ENCODE results near the gene ALX1.

ALX1 gene

DNA sequence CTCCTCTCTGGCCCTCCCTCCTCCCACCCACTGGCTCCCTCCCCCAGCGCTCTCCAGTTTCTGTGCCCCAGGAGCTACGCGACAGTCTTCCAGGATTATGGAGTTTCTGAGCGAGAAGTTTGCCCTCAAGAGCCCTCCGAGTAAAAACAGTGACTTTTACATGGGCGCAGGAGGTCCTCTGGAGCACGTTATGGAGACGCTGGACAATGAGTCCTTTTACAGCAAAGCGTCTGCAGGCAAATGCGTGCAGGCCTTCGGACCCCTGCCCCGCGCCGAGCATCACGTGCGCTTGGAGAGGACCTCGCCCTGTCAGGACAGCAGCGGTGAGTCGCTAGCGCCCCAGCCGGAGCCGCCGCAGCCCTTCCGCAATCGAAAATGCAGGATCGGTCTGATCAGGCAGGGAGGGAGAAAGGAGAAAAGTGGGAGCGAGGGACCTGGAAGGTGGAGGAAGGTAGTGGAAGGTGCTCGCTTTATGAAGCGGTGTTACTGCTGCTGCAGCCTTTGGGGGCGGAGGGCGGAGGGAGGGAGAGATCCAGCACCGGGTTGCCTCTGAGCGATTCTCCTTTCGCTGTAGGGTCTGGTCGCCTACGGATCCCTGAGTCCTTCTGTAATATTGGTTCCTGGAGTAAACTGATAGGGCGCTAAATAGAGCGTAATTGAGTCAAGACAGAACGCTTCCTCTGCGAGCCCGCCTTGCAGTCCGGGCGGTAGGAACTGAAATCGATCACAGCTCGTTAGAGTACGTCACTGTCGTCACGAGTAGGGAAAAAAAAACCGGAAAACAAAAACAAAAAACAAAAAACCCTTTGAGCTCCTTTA is at the start of gene ALX1:
Gene ALX1 (plus strand): TSS at position 56 of the 819 bp plus-strand sequence. CDS start 42 bp downstream, at position 98.
- no peak for DNase-seq

DNA sequence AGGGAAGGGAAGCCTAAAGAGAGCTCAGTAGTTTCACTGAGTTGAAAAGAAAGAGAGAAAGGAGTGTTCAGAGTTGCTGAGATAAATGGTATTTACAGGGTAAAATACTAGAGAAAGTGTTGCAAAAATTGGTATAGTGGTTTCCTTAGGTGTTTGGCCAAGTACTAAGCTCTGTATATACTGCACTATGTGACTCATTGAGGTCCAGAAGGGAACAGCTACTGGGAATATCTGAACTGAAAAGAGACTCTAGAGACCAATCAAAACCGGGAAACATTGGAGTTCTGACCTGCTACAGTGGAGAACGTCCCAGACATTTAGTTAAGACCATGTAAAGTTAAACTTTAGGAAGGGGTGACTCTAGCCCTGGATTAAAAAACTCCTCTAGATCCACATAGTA is 42.7 kb upstream of the ALX1 start:
- no peak for DNase-seq

DNA sequence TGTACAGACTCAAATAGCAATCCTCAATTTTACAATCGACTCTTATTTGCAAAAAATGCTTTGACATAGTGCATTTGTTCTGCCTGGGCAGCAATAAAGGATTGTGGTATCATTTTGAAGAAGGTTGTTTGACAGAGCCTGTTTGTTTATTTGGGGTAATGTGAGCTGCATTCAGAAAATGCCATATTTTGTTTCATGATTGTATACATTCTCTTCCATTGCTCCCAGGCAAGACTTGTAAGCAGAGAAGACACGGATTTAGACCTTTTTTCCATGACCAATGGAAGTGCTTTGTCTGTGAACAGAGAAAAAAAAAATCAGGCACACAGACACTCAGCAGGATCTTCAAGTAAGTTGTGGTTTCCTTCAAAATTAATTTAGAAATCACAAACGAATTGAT is 35.5 kb upstream of the ALX1 start:
- no peak for DNase-seq

DNA sequence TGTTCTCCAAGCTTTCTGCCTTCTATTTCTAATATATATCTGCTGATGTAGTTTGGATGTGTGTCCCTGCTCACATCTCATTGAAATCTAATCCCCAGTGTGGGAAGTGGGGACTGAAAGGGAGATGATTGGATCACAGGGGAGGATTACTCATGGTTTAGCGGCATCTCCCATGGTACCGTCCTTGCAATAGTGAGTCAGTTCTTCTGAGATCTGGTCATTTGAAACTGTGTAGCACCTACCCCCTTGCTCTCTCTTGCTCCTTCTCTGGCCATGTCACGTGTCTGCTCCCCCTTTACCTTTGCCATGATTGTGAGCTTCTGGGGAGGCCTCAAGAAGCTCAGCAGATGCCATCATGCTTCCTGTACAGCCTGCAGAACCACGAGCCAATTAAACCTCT is 26.2 kb upstream of the ALX1 start:
- no peak for DNase-seq

DNA sequence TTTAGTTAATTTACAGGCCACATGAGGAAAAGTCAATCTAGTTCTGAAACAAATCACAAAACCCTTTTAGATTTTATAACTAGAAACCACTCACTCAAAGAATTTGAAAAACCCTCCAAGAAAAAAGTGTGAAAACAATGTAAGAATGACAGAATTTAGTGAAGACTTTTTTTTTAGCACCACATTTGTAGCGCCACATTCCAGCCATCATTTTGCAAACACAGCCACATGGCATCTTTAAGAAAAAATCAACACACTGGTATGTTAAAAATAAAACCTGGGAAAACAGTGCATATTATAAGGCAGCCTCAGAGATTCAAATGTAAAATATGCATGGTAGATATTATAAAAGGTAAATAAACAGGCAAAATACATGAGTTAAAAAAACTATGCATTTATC is 22.3 kb upstream of the ALX1 start:
- no peak for DNase-seq

DNA sequence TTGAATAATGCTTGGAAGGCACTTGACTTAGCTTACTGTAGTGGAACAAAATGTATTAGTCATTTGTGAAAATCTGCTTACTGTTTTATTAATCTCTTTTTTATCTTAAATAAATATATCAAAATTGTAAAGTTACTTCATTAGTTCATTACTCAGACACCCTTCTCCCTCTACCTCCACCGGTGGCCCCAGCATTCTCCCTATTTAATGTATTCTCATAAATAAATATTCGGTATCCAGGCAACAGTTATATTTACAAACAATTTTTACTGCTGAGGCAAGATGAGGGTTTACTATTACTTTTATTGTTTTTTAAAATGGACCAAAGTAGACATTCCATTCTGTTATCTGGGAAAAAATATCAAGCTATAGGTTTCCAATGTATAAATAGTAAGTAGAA is 19.6 kb upstream of the ALX1 start:
- DNase-seq = no peak

DNA sequence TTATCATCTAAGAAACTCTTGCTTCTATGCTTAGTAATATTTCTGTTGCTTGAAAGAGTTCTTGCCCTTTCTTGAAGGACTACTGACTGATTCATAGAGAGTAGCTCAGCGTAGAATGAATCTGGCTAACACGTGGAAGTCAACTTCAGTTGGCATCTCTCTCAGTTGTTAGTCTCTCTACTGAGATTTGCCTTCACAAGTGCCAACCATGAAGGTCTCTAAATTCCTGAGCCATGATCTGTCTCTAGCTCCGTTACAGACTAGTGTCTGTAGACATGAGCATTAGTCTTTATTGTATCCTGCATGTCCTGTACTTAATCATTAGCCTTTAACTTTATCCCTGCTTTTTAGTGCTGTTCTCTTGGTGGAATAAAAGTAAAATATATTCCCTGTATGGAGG is 19.1 kb upstream of the ALX1 start:
- no peak for DNase-seq

DNA sequence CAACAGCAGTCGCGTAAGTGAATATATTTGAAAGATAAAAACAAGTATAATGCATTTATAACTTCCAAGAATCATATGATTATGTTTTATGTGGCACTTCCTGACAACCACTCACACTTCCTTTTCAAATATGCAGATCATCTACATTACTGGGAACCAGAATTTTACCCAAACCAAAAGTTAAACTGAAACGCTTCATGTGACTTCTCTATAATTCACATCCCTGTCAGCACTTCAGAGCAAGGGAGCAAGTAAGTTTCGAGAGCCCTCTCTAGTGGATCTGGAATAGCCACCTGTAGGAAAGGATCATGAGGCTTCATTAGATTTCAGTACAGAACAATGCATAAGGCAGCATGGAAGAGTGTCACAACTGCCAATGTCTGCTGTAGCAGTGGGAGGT is 13.7 kb upstream of the ALX1 start:
- peak; percentile 31 for DNase-seq

DNA sequence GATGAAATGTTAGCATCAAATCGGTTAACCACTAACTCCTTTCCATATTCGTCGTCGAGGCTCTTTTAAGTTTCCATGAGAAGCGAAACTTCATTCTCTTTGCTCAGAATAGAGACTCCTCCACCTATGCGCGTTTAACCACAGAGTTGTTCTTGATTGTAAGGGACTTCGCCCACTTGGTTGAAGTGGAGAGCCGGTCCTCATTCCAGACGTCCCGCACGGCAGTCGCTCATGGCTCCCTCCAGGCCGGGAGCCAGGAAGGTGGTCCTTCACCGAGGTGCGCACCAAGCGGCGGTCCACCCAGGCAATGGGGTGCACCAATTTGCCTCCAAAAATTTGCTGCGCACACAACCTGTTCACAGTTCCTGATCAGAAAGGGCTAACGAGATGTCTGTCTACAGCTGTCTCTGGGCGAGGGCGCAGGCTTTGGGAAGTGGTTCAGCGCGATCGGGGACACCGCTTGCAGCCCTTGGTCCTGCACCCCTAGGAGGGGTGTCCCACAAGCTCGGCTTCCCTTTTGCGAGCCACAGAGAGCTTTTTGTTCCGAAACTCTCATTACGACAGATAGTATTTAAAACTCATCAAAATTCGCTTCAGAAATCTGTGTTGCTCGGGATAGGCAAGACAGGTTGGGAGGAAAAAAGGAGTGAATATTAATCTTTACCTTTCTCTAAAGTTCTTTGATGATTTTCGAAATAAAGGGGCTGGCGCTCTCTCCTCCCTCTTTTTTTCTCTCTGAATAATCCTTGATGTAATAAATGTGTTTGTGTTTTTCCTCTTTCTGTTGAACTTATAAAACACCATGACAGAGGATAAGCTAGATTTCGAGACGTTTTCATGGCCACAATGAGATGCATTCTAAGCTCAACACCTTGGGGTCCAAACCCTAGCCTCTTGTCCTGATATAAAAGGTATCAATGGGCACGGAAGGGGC is 6.4 kb upstream of the ALX1 start:
- DNase-seq = no peak

DNA sequence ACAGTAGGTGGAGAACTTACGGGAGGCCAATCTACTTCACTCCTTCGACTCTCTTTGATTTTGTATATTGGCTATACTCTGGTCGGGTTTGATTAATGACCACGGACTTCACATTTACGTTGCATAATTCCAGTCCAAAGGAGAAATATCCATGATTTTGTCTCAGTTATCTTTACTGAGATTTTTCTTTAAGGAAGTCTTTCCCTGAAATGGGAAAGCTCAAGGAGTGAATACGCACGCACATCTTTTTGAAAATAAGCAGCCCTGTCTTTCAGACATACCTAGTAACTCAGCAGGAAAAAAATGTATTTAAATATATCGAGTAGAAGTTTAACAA is 5.7 kb upstream of the ALX1 start:
- DNase-seq = no peak

DNA sequence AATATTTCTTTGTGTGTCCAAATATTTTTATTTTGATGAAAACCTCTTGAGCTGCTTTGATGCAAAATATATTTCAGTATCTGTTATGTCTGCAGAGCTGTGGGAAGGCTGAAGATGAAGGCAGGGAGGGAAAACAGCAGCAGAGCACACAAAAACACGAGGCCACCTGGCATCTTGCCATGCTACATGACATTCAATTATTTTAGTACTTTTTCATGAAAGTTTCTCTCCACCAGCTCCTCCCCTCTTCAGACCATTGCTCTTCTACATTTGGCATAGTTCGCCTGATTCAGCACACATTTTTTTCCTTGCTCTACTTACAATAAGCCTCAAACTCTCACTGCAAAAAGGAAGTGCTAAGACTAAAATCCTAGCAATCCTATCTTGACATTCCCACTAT is 4.6 kb upstream of the ALX1 start:
- DNase-seq = no peak

DNA sequence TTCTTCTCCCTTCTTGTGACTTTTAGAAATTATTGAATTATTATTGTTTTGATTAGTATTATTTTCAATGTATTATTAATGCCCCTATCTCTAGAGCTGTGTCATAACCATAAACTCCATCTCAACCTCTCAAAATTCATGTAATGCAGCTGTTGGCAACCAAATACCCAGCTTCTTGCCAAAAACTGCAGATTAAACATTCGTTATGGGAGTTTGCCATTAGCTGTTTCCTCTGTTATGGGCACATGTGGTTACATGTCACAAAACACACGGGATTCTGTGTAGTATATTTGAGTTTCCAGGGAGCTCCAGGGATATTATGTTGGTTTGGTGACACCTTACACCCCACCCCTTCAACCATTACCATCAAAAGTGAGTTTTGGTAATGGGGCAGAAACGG is 2.8 kb upstream of the ALX1 start:
- DNase-seq = no peak

DNA sequence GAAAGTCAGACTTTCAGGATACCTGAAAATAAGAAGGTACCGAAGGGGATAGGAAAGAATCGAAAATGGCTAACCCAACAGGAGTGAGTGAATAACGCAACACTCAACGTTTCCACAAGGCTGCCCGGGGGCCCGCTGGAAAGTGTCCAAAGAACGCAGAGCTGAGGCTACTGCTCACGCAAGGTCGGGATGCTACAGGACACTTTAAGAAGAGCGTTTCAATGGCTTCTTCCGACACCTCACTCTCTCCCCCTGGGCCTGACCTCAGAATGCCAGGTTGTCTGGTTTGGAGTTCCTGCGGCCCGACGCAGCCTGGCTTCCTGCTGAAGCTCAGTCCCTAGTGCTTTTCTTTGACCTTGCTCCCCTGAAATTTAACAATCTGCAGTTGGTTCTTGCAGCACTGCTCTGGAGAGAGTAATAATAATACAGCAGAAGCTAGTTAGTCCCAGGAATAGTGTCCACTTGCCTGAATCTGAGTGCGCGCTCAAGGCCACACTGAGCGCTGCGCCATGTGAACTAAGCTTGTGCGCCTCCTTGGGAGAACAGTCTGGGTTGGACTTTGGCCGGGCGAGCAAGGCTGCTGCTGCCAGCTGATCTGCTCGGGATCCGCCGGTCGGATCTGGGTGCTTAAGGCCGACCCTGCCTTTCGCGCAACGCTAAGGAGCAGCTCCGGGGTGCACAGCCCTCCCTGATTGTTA is 2.0 kb upstream of the ALX1 start:
- DNase-seq = no peak

DNA sequence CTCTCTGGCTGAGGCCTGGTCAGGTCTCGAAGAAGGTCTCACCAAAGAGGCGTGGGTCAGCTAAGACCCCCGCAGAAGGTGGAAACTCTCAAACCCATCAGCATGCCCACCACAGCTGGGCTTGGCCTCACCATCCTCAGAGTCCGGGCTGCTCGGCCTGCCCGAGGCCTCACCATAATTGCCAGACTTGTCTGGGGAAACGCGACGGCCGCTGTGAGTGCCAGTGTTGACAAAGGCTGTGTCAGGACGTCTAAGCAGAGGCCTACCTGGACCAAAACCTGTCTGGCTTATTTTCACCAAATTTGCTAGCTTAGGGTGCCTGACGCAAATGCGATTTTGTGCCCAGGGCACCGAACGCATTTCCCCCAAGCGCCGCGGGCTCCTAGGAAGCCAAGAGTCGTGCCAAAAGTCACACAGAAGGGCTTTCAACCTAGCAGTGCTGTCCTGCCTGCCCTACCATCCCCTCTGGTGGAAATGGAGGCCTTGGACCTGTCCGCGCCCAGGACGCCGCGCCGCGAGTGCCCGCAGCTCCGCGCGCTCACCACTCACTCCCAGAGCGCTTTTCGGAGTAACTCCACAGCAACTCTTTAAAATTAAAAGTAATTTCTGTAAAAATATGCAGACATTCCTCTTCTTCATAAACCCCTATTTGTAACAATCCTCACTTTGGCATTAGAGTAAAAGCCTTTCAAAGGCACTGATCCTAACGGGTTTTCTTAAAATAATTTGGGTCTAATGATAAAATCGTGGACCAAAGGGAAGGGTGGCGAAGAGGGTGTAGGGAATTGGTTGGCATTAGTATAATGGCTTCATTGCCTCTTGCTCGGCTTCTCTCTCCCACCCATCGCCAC is 1.2 kb upstream of the ALX1 start:
- no peak for DNase-seq

DNA sequence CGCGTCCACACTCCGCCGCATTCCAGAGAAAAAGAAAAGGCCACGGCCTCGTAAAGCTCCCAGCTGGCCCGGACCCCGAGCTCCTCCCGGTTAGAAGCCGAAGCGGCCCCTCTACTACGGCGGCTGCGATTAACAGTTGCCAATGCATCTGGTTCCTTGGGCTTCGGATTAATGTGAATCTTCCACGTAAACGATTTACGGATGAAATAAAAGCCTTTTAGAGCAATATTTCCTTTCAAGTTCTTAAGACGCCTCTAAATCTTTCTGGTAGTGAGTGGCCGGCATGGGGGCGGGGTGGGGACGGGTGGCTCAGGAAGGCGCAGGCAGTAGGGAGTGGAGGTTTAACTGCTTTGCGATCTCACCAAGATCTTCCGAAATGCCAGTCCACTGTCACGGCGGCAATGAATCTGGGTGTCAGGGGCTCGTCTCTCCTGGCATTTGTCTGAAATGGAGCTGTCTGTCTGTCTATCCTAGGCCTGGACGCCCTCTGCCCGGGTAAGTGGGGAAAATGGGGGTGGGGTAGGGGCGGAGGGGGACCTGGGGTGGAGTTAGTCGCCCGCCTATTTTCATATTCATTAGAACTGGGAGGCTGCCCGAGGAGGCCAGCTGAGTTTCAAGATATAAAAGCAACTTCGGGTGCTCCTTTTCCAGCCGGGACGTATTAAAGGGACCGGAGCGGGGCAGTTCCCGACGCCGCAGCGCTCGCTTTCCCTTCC is 413 bp upstream of the ALX1 start:
- DNase-seq = no peak

DNA sequence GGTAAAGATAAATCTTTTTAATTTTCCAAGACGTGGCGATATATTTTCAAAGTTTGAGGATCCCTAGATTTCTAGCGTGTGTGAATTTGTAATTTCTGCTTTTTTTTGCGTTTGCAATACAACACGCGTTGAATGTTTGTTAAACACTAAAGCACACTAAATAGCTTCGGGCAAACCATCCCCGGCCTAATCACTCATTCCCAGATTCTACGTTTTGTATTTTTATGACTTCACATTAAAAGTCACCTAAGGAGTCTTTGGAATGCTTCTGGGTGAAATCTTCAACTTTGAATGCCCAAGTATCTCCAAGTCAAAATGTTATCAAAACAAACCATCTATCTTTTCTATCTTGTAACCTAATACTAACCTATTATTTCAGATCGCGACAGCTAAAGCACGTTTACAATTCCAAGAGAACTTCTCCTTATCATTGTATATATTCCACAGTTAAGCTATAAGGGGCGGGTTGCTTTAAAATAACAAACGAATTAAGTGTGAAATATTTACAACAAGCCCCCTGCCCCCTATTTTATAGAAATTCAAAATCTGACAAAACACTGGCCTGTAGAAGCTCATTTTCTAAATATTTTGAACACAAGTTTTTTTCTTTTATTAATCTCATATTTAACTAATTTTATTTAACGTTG is 1.1 kb downstream of the ALX1 start:
- no peak for DNase-seq

DNA sequence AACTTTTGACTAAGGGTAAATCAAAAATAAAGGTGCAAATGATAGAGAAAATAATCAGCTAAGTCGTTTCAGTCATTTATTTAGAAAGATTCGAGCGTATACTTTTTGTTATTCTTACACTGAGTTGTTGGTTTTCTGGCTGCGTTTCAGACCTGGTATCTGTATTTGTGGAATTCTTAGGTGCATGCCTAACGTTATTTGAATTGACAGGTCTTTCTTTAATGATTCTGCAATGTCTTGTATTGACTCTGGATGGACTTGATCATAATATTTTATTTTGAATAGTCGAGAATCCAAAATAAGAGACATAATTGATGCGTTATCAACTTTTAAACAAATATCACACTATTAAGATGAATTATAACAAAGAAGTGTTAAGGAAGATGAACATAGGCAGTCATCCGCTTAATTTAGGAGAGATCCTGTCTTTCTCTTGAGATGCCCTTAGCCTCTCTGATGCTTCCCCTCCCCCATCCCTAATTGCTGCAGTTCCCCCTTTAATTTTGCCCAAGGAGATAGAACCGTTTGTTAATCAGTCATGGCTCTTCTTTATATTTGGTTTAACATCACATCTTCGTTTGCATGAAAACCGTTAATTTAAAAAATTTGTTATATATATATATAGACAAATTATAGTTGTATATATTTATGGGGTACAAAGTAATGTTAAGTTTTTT is 1.8 kb downstream of the ALX1 start:
- no peak for DNase-seq

DNA sequence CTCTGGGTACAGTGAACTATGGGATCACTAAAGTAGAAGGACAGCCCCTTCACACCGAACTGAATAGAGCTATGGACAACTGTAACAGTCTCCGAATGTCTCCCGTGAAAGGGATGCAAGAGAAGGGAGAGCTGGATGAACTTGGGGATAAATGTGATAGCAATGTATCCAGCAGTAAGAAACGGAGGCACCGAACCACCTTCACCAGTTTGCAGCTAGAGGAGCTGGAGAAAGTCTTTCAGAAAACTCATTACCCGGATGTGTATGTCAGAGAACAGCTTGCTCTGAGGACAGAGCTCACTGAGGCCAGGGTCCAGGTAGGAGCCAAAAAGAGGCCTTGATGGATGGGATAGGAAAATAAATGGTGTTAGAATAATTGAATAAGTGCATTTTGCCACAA is 3.5 kb downstream of the ALX1 start:
- DNase-seq = no peak

DNA sequence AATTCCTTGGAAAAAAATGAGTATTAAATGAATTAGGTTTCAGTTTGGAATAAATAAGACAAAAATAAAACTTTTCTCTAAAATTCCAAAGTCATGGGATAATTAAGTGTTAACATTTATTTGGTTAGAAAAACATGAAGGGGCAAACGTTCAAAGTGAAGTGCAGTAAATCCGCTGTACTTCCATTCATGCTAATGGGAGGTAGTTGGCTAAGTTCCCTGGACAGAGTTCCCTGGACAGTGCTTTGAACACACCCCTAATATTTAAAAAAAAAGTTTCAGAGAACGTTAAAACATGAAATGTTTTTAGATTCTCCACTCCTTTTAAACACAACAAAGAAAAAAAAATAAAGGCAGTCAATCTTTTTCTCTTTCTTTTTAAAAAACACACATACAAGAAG is 16.3 kb downstream of the ALX1 start:
- DNase-seq = no peak

DNA sequence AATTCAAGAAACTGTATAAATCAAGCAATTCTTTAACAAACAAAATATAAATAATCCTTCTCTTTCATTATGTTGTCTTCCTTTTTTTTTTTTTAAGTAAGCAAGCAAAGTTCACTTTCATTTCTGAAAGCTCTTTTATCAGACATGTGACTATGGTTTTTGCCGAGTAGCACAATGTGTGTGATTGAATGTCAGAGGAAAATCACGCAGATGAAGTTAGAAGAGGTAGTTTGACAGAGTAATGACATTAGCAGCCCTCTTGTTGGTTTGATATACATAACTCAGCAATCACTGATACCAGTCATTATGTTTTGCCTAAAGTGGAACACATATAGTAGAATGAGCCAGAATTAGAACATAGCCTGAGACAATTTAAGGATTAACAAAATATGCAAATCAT is 19.0 kb downstream of the ALX1 start:
- no peak for DNase-seq

DNA sequence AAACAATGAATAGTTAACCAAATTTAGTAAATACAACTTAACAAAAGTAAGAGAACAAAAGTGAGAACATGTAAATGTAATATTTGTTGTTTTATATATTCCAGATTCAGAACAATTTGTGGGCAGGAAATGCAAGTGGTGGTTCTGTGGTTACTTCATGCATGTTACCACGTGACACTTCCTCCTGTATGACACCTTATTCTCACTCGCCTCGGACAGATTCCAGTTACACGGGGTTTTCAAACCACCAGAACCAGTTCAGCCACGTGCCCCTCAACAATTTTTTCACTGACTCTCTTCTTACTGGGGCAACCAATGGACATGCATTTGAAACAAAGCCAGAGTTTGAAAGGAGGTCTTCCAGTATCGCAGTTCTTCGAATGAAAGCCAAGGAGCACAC is 21.0 kb downstream of the ALX1 start:
- no peak for DNase-seq
